SK-N-SH (cell line): Measurements from ENCODE around the gene FXYD2. TPM values are rescaled to one million over a fixed set of nuclear protein-coding genes. Genes with fewer than 3 reads are reported as not detected.

ENCODE experiments used
- CTCF ChIA-PET: fragments of 300-600, 350-600 bp; formaldehyde crosslinking; extraction: SDS; loops from one replicate; lab custom pipeline; 2021; lab: Yijun Ruan, JAX
- POLR2A ChIA-PET: fragments of 350-600 bp; sonication (Branson Sonifier 250); formaldehyde crosslinking; extraction: SDS; loops from one replicate; lab custom pipeline; 2020; ENCODE audit warnings: antibody characterized with exemption, inconsistent platforms; lab: Yijun Ruan, JAX
- DNase-seq: peaks from one replicate; pipeline ENCODE4 v3.0.0; 2012
- H2AFZ ChIP-seq: fragments of 200-600 bp; sonication (generic); 2 replicates; pipeline ENCODE4 v1.8.1; 2016; ENCODE audit warnings: antibody characterized with exemption, mild to moderate bottlenecking, low read depth
- H3F3A ChIP-seq: fragments of 200-600 bp; sonication (generic); replicated peaks from 2 replicates; pipeline ENCODE3; 2016; ENCODE audit warnings: antibody characterized with exemption, mild to moderate bottlenecking; ENCODE audit not compliant: insufficient read depth
- H3K27ac ChIP-seq, 2 experiments: fragments of 200-500 bp in 1 of 2; fragments of 200-600 bp in 1 of 2; sonication (Bioruptor generic) in 1 of 2; sonication (generic), shearing (Covaris generic) in 1 of 2; 2 replicates each; pipeline versions ENCODE4 v1.5.1 to v1.6.1; 2014 to 2016; ENCODE audit warnings: low read depth in 2 of 2, inconsistent platforms in 1 of 2, low read length in 1 of 2, mild to moderate bottlenecking in 1 of 2, mixed read lengths in 1 of 2
- H3K27me3 ChIP-seq: fragments of 200-600 bp; sonication (generic), shearing (Covaris generic); 2 replicates; pipeline ENCODE4 v1.6.1; 2016; ENCODE audit warnings: mixed run types; ENCODE audit not compliant: insufficient read depth
- H3K36me3 ChIP-seq, 2 experiments: fragments of 200-500 bp in 1 of 2; fragments of 200-600 bp in 1 of 2; sonication (Bioruptor generic) in 1 of 2; sonication (generic) in 1 of 2; replicated peaks in 1 of 2; 2 replicates each; pipeline versions ENCODE3 to v1.5.1; 2014 to 2016; ENCODE audit warnings: low read length in 1 of 2, mild to moderate bottlenecking in 1 of 2; ENCODE audit not compliant: insufficient read depth in 2 of 2, control insufficient read depth in 1 of 2
- H3K4me1 ChIP-seq, 2 experiments: fragments of 200-500 bp in 1 of 2; fragments of 200-600 bp in 1 of 2; sonication (Bioruptor generic) in 1 of 2; sonication (generic), shearing (Covaris generic) in 1 of 2; 2 replicates each; pipeline versions ENCODE4 v1.5.1 to v1.6.1; 2014 to 2016; ENCODE audit warnings: low read depth in 1 of 2, low read length in 1 of 2, mixed run types in 1 of 2; ENCODE audit not compliant: insufficient read depth in 2 of 2, control insufficient read depth in 1 of 2
- H3K4me2 ChIP-seq: fragments of 200-600 bp; sonication (generic), shearing (Covaris generic); 2 replicates; pipeline ENCODE4 v1.6.1; 2017; ENCODE audit warnings: mixed run types
- H3K4me3 ChIP-seq, 2 experiments: fragments of 200-500 bp in 1 of 2; fragments of 200-600 bp in 1 of 2; sonication (Bioruptor generic) in 1 of 2; sonication (generic), shearing (Covaris generic) in 1 of 2; 2 replicates each; pipeline versions ENCODE4 v1.5.1 to v1.8.1; 2014 to 2016; ENCODE audit warnings: low read depth in 2 of 2, inconsistent platforms in 1 of 2, low read length in 1 of 2, mild to moderate bottlenecking in 1 of 2, mixed read lengths in 1 of 2, moderate library complexity in 1 of 2
- H3K79me2 ChIP-seq: fragments of 200-600 bp; sonication (generic); 2 replicates; pipeline ENCODE4 v1.8.1; 2017; ENCODE audit warnings: mild to moderate bottlenecking; ENCODE audit not compliant: insufficient read depth
- H3K9ac ChIP-seq: fragments of 200-600 bp; sonication (generic); 2 replicates; pipeline ENCODE4 v1.6.1; 2017; ENCODE audit warnings: mixed run types
- H3K9me2 ChIP-seq: fragments of 200-600 bp; sonication (generic); 2 replicates; pipeline ENCODE4 v1.6.1; 2017; ENCODE audit warnings: mixed run types
- H3K9me3 ChIP-seq: fragments of 200-600 bp; sonication (generic); 2 replicates; pipeline ENCODE4 v1.6.1; 2017; ENCODE audit warnings: mixed run types, mild to moderate bottlenecking, moderate library complexity
- H4K20me1 ChIP-seq: fragments of 200-600 bp; sonication (generic); 2 replicates; pipeline ENCODE4 v1.6.1; 2017; ENCODE audit warnings: mild to moderate bottlenecking, mixed run types; ENCODE audit not compliant: insufficient read depth
- CTCF ChIP-seq: fragments of 200-600 bp; sonication (generic); IDR thresholded peaks from 2 replicates; pipeline ENCODE4 v1.6.1; 2017; ENCODE audit warnings: antibody characterized with exemption, mild to moderate bottlenecking, moderate library complexity
- ELF1 ChIP-seq: IDR thresholded peaks from 2 replicates; pipeline ENCODE4 v1.4.0; 2012
- FOXJ3 ChIP-seq: sonication (generic); formaldehyde crosslinking; IDR thresholded peaks from 2 replicates; pipeline ENCODE4 v1.5.1; 2020; ENCODE audit warnings: mild to moderate bottlenecking, missing genetic modification reagents
- FOXM1 ChIP-seq: IDR thresholded peaks from 2 replicates; pipeline ENCODE4 v1.4.0; 2012; ENCODE audit warnings: low read depth, mild to moderate bottlenecking
- GATA2 ChIP-seq: sonication (generic); formaldehyde crosslinking; IDR thresholded peaks from 2 replicates; pipeline ENCODE4 v1.5.0; 2020; ENCODE audit warnings: mild to moderate bottlenecking, missing genetic modification reagents
- IRF3 ChIP-seq: fragments of 150-350 bp; IDR thresholded peaks from 2 replicates; pipeline ENCODE4 v1.6.1; 2016; ENCODE audit warnings: mild to moderate bottlenecking, low read depth, low read length
- MEF2A ChIP-seq: IDR thresholded peaks from 2 replicates; pipeline ENCODE4 v1.4.0; 2012; ENCODE audit warnings: low read depth, borderline replicate concordance
- NRF1 ChIP-seq: IDR thresholded peaks from 2 replicates; pipeline ENCODE4 v1.6.1; 2012; ENCODE audit warnings: low read depth, mild to moderate bottlenecking, low read length
- POLR2AphosphoS5 ChIP-seq: IDR thresholded peaks from 2 replicates; pipeline ENCODE4 v1.6.1; 2012; ENCODE audit warnings: low read depth, low read length
- RAD21 ChIP-seq: IDR thresholded peaks from 2 replicates; pipeline ENCODE4 v1.6.1; 2012; ENCODE audit warnings: mild to moderate bottlenecking, low read length
- RXRA ChIP-seq: IDR thresholded peaks from 2 replicates; pipeline ENCODE4 v1.4.0; 2012; ENCODE audit warnings: low read depth, mild to moderate bottlenecking, borderline replicate concordance
- SIN3A ChIP-seq: IDR thresholded peaks from 2 replicates; pipeline ENCODE4 v1.6.1; 2012; ENCODE audit warnings: low read depth, mild to moderate bottlenecking, low read length, moderate library complexity, borderline replicate concordance
- TAF1 ChIP-seq: IDR thresholded peaks from 2 replicates; pipeline ENCODE4 v1.6.1; 2012; ENCODE audit warnings: low read depth, mild to moderate bottlenecking, low read length, moderate library complexity, borderline replicate concordance
- USF1 ChIP-seq: IDR thresholded peaks from 2 replicates; pipeline ENCODE4 v1.4.0; 2012; ENCODE audit warnings: low read depth, borderline replicate concordance
- WGBS: methylation state at CpG from one replicate; pipeline ENCODE4 v1.1.6; 2017; ENCODE audit warnings: low lambda C conversion rate; 5-methylcytosine and 5-hydroxymethylcytosine counted together
- polyA plus RNA-seq, 3 experiments: library from polyadenylated mRNA; depleted of rRNA; stranded (reverse); fragments of >200 nt; gene quantifications; 2 replicates each; pipeline ENCODE4 v1.2.3, GENCODE V29; 2012

The FXYD2 gene
- polyA plus RNA-seq, 1 of the 3 experiments (the other 2 are of a cell fraction): not detected

GRCh38 chr11:117794772-117795629 lies 29.5 kb downstream of the FXYD2 start:
- Histone ChIP-seq H3K4me3 (no peak overlapping the region), H3K27ac (no peak overlapping the region), H3K9me2 (no peaks in the 10 kb centered on the region), H3K9ac (no peak overlapping the region), H3K27me3 (peaks cover 28% of the 10 kb centered on the region), H2AFZ (no peak overlapping the region), H3K4me1 (peaks cover 0 to 14% of the 10 kb centered on the region in 2 experiments; a peak in 1 of 4 replicates), H3K9me3 (no peaks in the 10 kb centered on the region), H3K4me2 (no peak overlapping the region), H3K79me2 (no peaks in the 10 kb centered on the region), H3K36me3 (no peaks in the 10 kb centered on the region), H3F3A (no peaks in the 10 kb centered on the region), H4K20me1 (no peaks in the 10 kb centered on the region)
- WGBS: 64% methylated on average over 22 of the region's 29 CpGs
- POLR2A ChIA-PET: no interaction called here
- TF ChIP-seq FOXJ3 (CRISPR knock-in tag): no peak
- no peak for TF ChIP-seq FOXM1
- no peak for TF ChIP-seq USF1
- TF ChIP-seq ELF1: no peak
- no peak for TF ChIP-seq TAF1
- TF ChIP-seq CTCF: no peak
- TF ChIP-seq NRF1: no peak
- TF ChIP-seq RXRA: no peak
- no peak for TF ChIP-seq POLR2AphosphoS5
- no peak for TF ChIP-seq RAD21
- TF ChIP-seq MEF2A: no peak
- no peak for TF ChIP-seq SIN3A
- TF ChIP-seq IRF3: no peak
- TF ChIP-seq GATA2 (CRISPR knock-in tag): no peak
- CTCF ChIA-PET: interaction anchor here (0.6 to 5.6 kb wide), 6 partner anchors 9 to 379 kb away, joined by 3 to 46 read pairs (median 6); no protein-coding TSS in a partner anchor
- DNase-seq: no peak
